WTC11 (cell line): ENCODE data around the gene KLK14. TPM values are rescaled to one million over a fixed set of nuclear protein-coding genes. Genes with fewer than 3 reads are reported as not detected.

ENCODE experiments used
- ATAC-seq: fragments of 200-7000 bp; cut with Tn5 transposase; 2 replicates; pipeline ENCODE4 v1.10.0; 2021; ENCODE audit warnings: mild to moderate bottlenecking, moderate library complexity
- Bru-seq: library from RNA; stranded (reverse); fragments of 400-500 nt; gene quantifications from one replicate; lab custom pipeline; 2021; lab: Mats Ljungman, UMichigan
- CTCF ChIA-PET: fragments of 300-600 bp; sonication (Branson Sonifier 250); formaldehyde crosslinking; loops from one replicate; lab custom pipeline; 2021; ENCODE audit warnings: antibody characterized with exemption; lab: Charles Lee
- POLR2A ChIA-PET: fragments of 350-600 bp; sonication (Branson Sonifier 250); formaldehyde crosslinking; loops from one replicate; lab custom pipeline; 2021; ENCODE audit warnings: antibody characterized with exemption; lab: Charles Lee
- DNase-seq: peaks from one replicate; pipeline ENCODE4 v3.0.0; 2021; ENCODE audit warnings: low spot score
- H3K27ac Mint-ChIP-seq: 2 replicates; pipeline ENCODE4 v1.8.0; 2021; ENCODE audit warnings: mixed read lengths
- H3K27me3 Mint-ChIP-seq: 2 replicates; pipeline ENCODE4 v1.8.0; 2021; ENCODE audit warnings: low read depth, mild to moderate bottlenecking, moderate library complexity, mixed read lengths
- H3K36me3 Mint-ChIP-seq: 2 replicates; pipeline ENCODE4 v1.8.0; 2021; ENCODE audit warnings: mixed read lengths
- H3K4me1 Mint-ChIP-seq: 2 replicates; pipeline ENCODE4 v1.8.0; 2022; ENCODE audit warnings: mixed read lengths
- H3K4me3 Mint-ChIP-seq: 2 replicates; pipeline ENCODE4 v1.8.0; 2021; ENCODE audit warnings: mild to moderate bottlenecking, moderate library complexity, mixed read lengths
- H3K9me3 Mint-ChIP-seq: 2 replicates; pipeline ENCODE4 v1.8.0; 2021; ENCODE audit warnings: mixed read lengths
- ARID4B ChIP-seq: sonication (generic); formaldehyde crosslinking; IDR thresholded peaks from 2 replicates; pipeline ENCODE4 v1.8.0; 2023; ENCODE audit warnings: missing genetic modification reagents, mild to moderate bottlenecking, borderline replicate concordance
- ATF1 ChIP-seq: sonication (generic); formaldehyde crosslinking; IDR thresholded peaks from 2 replicates; pipeline ENCODE4 v1.8.1; 2023; ENCODE audit warnings: mild to moderate bottlenecking, moderate library complexity, missing genetic modification reagents
- ATF6 ChIP-seq: sonication (generic); formaldehyde crosslinking; IDR thresholded peaks from 2 replicates; pipeline ENCODE4 v1.8.1; 2023; ENCODE audit warnings: mild to moderate bottlenecking, missing genetic modification reagents
- CDX4 ChIP-seq: fragments of 250-450 bp; sonication (Bioruptor Pico); IDR thresholded peaks from 2 replicates; pipeline ENCODE4 v1.9.0; 2021; ENCODE audit warnings: moderate library complexity, mild to moderate bottlenecking, inconsistent platforms, borderline replicate concordance
- ELF4 ChIP-seq: sonication (generic); formaldehyde crosslinking; IDR thresholded peaks from 2 replicates; pipeline ENCODE4 v1.8.1; 2022; ENCODE audit warnings: low read depth, mild to moderate bottlenecking, moderate library complexity, missing genetic modification reagents
- ESRRA ChIP-seq: sonication (generic); formaldehyde crosslinking; IDR thresholded peaks from 2 replicates; pipeline ENCODE4 v1.8.1; 2022; ENCODE audit warnings: mild to moderate bottlenecking, missing genetic modification reagents, borderline replicate concordance
- FOXK1 ChIP-seq: sonication (generic); formaldehyde crosslinking; IDR thresholded peaks from 2 replicates; pipeline ENCODE4 v1.8.0; 2022; ENCODE audit warnings: mild to moderate bottlenecking, moderate library complexity, missing genetic modification reagents
- JUN ChIP-seq: sonication (generic); formaldehyde crosslinking; IDR thresholded peaks from 2 replicates; pipeline ENCODE4 v1.8.0; 2023; ENCODE audit warnings: mild to moderate bottlenecking, missing genetic modification reagents
- MAX ChIP-seq: sonication (generic); formaldehyde crosslinking; IDR thresholded peaks from 2 replicates; pipeline ENCODE4 v1.8.0; 2022; ENCODE audit warnings: mild to moderate bottlenecking, missing genetic modification reagents
- MYBL2 ChIP-seq: sonication (generic); formaldehyde crosslinking; IDR thresholded peaks from 2 replicates; pipeline ENCODE4 v1.8.1; 2023; ENCODE audit warnings: mild to moderate bottlenecking, moderate library complexity, missing genetic modification reagents
- NFATC4 ChIP-seq: fragments of 250-450 bp; sonication (Bioruptor Pico); IDR thresholded peaks from 2 replicates; pipeline ENCODE4 v1.9.0; 2021; ENCODE audit warnings: mild to moderate bottlenecking
- NFE2L1 ChIP-seq: sonication (generic); formaldehyde crosslinking; IDR thresholded peaks from 2 replicates; pipeline ENCODE4 v1.8.1; 2023; ENCODE audit warnings: missing genetic modification reagents
- SMAD4 ChIP-seq: sonication (generic); formaldehyde crosslinking; IDR thresholded peaks from 2 replicates; pipeline ENCODE4 v1.8.0; 2022; ENCODE audit warnings: mild to moderate bottlenecking, missing genetic modification reagents
- SOX15 ChIP-seq: fragments of 250-450 bp; sonication (Bioruptor Pico); IDR thresholded peaks from 2 replicates; pipeline ENCODE4 v1.9.0; 2021; ENCODE audit warnings: mild to moderate bottlenecking
- SP1 ChIP-seq: sonication (generic); formaldehyde crosslinking; conservative IDR thresholded peaks from 2 replicates; pipeline ENCODE4 v1.8.1; 2022; ENCODE audit warnings: missing genetic modification reagents
- USF2 ChIP-seq: sonication (generic); formaldehyde crosslinking; IDR thresholded peaks from 2 replicates; pipeline ENCODE4 v1.8.1; 2023; ENCODE audit warnings: mild to moderate bottlenecking, missing genetic modification reagents, moderate library complexity
- ZBTB21 ChIP-seq: sonication (generic); formaldehyde crosslinking; IDR thresholded peaks from 2 replicates; pipeline ENCODE4 v1.8.1; 2023; ENCODE audit warnings: mild to moderate bottlenecking, missing genetic modification reagents, borderline replicate concordance
- ZNF671 ChIP-seq: fragments of 250-450 bp; sonication (Bioruptor Pico); IDR thresholded peaks from 2 replicates; pipeline ENCODE4 v1.8.0; 2021; ENCODE audit warnings: mild to moderate bottlenecking
- ZSCAN18 ChIP-seq: fragments of 250-450 bp; sonication (Bioruptor Pico); IDR thresholded peaks from 2 replicates; pipeline ENCODE4 v2.1.2; 2022; ENCODE audit warnings: mild to moderate bottlenecking, moderate library complexity
- long read RNA-seq, 3 experiments: library from RNA in 1 of 3; library from capped mRNA in 1 of 3; library from polyadenylated mRNA in 1 of 3; unstranded in 2 of 3; stranded (forward) in 1 of 3; transcript quantifications; one replicate each; pipeline ENCODE4 v2.0.0, GENCODE V29; 2021
- total RNA-seq: library from RNA; stranded (reverse); gene quantifications from 3 replicates; pipeline ENCODE4 v1.2.3, GENCODE V29; 2021

KLK14 gene
- 1.1 to 1.6 TPM (median 1.4 TPM) in 3 replicates for total RNA-seq
- percentile 21 among the genes with signal in this experiment for Bru-seq, nascent RNA
- long read RNA-seq, experiment 1, partial matches to known transcripts: 0 of 1 reads
- long read RNA-seq, experiment 1, other reads (novel, unspliced or antisense): 1 of 1 reads
- long read RNA-seq, experiment 2: 0 reads
- long read RNA-seq, experiment 3: 0 reads

- no peak for TF ChIP-seq SP1 (CRISPR knock-in tag)
- ATAC-seq (no peak; the same call in 1 of the 2 replicates), DNase-seq (no peak)
- Mint-ChIP-seq H3K36me3 (no peaks in the 10 kb centered on the region), H3K4me3 (no peak within 1 kb of the TSS), H3K4me1 (peaks cover 20% of the 10 kb centered on the region), H3K27ac (no peak within 1 kb of the TSS), H3K9me3 (no peaks in the 10 kb centered on the region), H3K27me3 (no peaks in the 10 kb centered on the region)
- CTCF ChIA-PET: no interaction called here
- POLR2A ChIA-PET: no interaction called here
Measured at GRCh38 chr19:51082611-51083010, at the start of gene KLK14. Gene KLK14, minus strand, starts transcription at chr19:51082887. Its CDS starts 273 bp downstream, at chr19:51082614.

GRCh38 chr19:51131780-51132680, 49.3 kb upstream of the KLK14 start:
- no peak for ATAC-seq
- Mint-ChIP-seq H3K4me3 (no peak overlapping the region), H3K27ac (no peak overlapping the region), H3K4me1 (peaks cover 5% of the 10 kb centered on the region; the same call in 1 of the 2 replicates), H3K9me3 (no peaks in the 10 kb centered on the region), H3K27me3 (peaks cover 6% of the 10 kb centered on the region; the same call in 1 of the 2 replicates)
- no peak for DNase-seq
- no peak for TF ChIP-seq NFATC4
- no peak for TF ChIP-seq MAX (CRISPR knock-in tag)
- TF ChIP-seq ZSCAN18 (CRISPR knock-in tag): no peak
- no peak for TF ChIP-seq ARID4B (CRISPR knock-in tag)
- TF ChIP-seq SMAD4 (CRISPR knock-in tag): no peak
- TF ChIP-seq ZBTB21 (CRISPR knock-in tag): no peak
- no peak for TF ChIP-seq ESRRA (CRISPR knock-in tag)
- no peak for TF ChIP-seq SOX15 (CRISPR knock-in tag)
- TF ChIP-seq FOXK1 (CRISPR knock-in tag): no peak
- no peak for TF ChIP-seq USF2
- no peak for TF ChIP-seq ZNF671
- TF ChIP-seq CDX4 (CRISPR knock-in tag): no peak
- no peak for TF ChIP-seq MYBL2 (CRISPR knock-in tag)
- no peak for TF ChIP-seq ATF1
- TF ChIP-seq NFE2L1: no peak
- TF ChIP-seq ELF4: no peak
- no peak for TF ChIP-seq ATF6 (CRISPR knock-in tag)
- TF ChIP-seq JUN (CRISPR knock-in tag): no peak
- TF ChIP-seq, all 79 proteins: peak for 0
- ChIA-PET POLR2A (no interaction called here), CTCF (interaction anchor here (1.0 to 1.5 kb wide), 2 partner anchors 26 to 127 kb away, joined by 3 to 7 read pairs; no protein-coding TSS in a partner anchor)
- H3K36me3 Mint-ChIP-seq: no peaks in the 10 kb centered on the region
